Uterus (tissue), 4 donors: ENCODE data around the gene PSMD13. TPM values are rescaled to one million over a fixed set of nuclear protein-coding genes. Genes with fewer than 3 reads are reported as not detected.
A peak's percentile ranks its signal among the peaks of the same experiment; 100 is the strongest.

ENCODE experiments used
- DNase-seq, 2 donors: peaks; one replicate each; pipeline ENCODE4 v3.0.0-alpha.2; 2019 to 2020
- H3K27ac ChIP-seq, 2 donors: fragments of 200-600 bp; sonication (generic); 1 replicate in 1 of 2; 2 replicates in 1 of 2; pipeline ENCODE4 v1.5.1; 2016 to 2018
- H3K27me3 ChIP-seq, 2 donors: fragments of 200-600 bp; sonication (generic); one replicate each; pipeline ENCODE4 v1.5.1; 2018 to 2019; ENCODE audit warnings: control low read depth in 1 of 2
- H3K36me3 ChIP-seq, 2 donors: fragments of 200-600 bp; sonication (generic); one replicate each; pipeline ENCODE4 v1.5.1; 2019; ENCODE audit warnings: control low read depth in 1 of 2
- H3K4me1 ChIP-seq, 2 donors: fragments of 200-600 bp; sonication (generic); one replicate each; pipeline ENCODE4 v1.5.1; 2018 to 2019; ENCODE audit warnings: control low read depth in 1 of 2
- H3K4me3 ChIP-seq, 2 donors: fragments of 200-600 bp; sonication (generic); 1 replicate in 1 of 2; 2 replicates in 1 of 2; pipeline ENCODE4 v1.5.1; 2018 to 2019; ENCODE audit warnings: mild to moderate bottlenecking in 1 of 2
- H3K9me3 ChIP-seq, 2 donors: fragments of 200-600 bp; sonication (generic); one replicate each; pipeline ENCODE4 v1.5.1; 2019; ENCODE audit warnings: control low read depth in 1 of 2
- POLR2A ChIP-seq, 2 donors: fragments of 450-650 bp; IDR thresholded peaks; one replicate each; pipeline ENCODE4 v1.6.1; 2016; ENCODE audit warnings: antibody characterized with exemption in 2 of 2, mild to moderate bottlenecking in 1 of 2, moderate library complexity in 1 of 2
- intact Hi-C: fragments of 100-400 bp; cut with DNase I; formaldehyde crosslinking; loops from one replicate; pipeline ENCODE4 v1.15.1; 2023; ENCODE audit warnings: low total_unique reads
- total RNA-seq, 4 donors: library from RNA; depleted of rRNA in 3 of 4; stranded (reverse); fragments of >200 nt in 3 of 4; gene quantifications; one replicate each; pipeline versions ENCODE4 v1.1.0 to v1.2.4, GENCODE V29; 2014 to 2023
- TF ChIP-seq, protein P1 (sequence below), 4 experiments: fragments of 200-600 bp in 2 of 4; fragments of 450-650 bp in 2 of 4; sonication (generic) in 2 of 4; IDR thresholded peaks; one replicate each; pipeline ENCODE4 v1.5.1; 2016 to 2019; ENCODE audit warnings: antibody characterized with exemption in 4 of 4, mild to moderate bottlenecking in 2 of 4, moderate library complexity in 1 of 4
- donor health status: DM: yes; HTN: yes; CAD: no.

PSMD13 gene
- total RNA-seq, 4 donors from 2014 or later: 17.9 to 94.3 (median 78.2) TPM

DNA sequence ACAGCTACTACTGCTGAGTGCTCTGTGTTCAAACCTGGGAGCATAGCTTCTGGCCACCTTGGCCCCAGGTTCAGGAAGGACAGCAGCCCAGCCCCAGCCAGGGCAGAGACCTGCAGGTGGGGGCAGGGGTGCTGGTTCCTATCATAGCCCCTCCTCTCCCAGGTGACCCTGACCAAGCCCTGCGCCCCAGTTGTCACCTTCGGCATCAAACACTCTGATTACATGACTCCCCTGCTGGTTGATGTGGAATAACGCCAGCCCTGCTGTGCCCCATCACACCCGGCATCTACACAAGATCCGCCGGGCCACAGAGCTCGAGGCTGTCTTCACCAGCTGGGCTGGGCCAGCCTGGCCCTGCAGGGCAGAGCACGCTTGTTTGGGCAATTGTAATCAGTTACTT is 37.0 kb upstream of the PSMD13 start:
- Histone ChIP-seq H3K36me3 (no peaks in the 10 kb centered on the region), H3K4me1 (no peaks in the 10 kb centered on the region), H3K4me3 (no peak overlapping the region), H3K27ac (no peak overlapping the region), H3K27me3 (no peaks in the 10 kb centered on the region), H3K9me3 (no peaks in the 10 kb centered on the region)
- TF ChIP-seq, protein P1, sequence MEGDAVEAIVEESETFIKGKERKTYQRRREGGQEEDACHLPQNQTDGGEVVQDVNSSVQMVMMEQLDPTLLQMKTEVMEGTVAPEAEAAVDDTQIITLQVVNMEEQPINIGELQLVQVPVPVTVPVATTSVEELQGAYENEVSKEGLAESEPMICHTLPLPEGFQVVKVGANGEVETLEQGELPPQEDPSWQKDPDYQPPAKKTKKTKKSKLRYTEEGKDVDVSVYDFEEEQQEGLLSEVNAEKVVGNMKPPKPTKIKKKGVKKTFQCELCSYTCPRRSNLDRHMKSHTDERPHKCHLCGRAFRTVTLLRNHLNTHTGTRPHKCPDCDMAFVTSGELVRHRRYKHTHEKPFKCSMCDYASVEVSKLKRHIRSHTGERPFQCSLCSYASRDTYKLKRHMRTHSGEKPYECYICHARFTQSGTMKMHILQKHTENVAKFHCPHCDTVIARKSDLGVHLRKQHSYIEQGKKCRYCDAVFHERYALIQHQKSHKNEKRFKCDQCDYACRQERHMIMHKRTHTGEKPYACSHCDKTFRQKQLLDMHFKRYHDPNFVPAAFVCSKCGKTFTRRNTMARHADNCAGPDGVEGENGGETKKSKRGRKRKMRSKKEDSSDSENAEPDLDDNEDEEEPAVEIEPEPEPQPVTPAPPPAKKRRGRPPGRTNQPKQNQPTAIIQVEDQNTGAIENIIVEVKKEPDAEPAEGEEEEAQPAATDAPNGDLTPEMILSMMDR (IDR thresholded peaks at IDR 0.05): no peak
- no peak for TF ChIP-seq POLR2A (IDR thresholded peaks at IDR 0.05)
- intact Hi-C loops: loop anchor here (10.0 kb wide), 1 partner anchor 175 kb away; no protein-coding TSS in a partner anchor
- no peak for DNase-seq

DNA sequence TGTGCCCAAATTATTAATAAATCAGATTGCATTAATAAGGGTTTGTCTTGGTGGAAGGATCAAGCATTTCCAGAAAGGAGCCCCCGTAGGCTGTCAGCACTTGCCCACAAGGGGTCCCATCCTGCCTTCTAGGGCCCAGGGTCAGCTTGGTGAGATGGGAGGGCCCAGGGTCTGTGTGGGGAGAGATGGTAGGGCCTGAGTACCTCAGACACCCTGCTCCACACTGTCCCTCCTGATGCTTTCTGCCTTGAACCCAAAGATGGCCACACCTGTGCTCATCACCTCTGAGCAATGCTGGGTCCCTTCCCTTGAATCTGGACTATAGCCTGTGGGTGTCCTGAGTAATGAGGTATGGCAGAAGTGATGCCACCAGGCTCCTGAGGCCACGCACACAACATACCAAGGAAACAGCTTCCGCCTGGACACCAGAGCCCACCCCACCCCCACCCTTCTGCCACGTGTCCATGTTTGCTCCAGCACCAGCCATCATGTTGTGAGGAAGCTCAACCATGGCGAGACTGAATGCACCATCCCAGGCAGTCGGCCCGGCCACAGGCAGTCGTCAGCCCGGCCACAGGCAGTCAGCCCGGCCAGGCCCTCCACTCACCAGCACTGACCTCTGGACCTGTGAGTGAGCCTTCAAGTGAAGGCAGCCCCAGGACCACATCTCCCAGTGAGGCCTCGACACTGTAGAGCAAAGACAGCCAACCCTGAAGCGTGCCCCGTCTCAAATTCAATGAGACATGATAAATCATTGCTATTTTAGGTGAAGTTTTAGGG is 36.4 kb upstream of the PSMD13 start:
- no peak for DNase-seq
- Histone ChIP-seq H3K27ac (no peak overlapping the region), H3K4me3 (no peak overlapping the region), H3K4me1 (peaks cover 1% of the 10 kb centered on the region in 2 donors), H3K27me3 (no peaks in the 10 kb centered on the region), H3K36me3 (no peaks in the 10 kb centered on the region), H3K9me3 (no peaks in the 10 kb centered on the region)
- intact Hi-C loops: loop anchor here (10.0 kb wide), 1 partner anchor 174 kb away; no protein-coding TSS in a partner anchor
- TF ChIP-seq POLR2A (IDR thresholded peaks at IDR 0.05): no peak
- TF ChIP-seq, protein P1 (IDR thresholded peaks at IDR 0.05): no peak

DNA sequence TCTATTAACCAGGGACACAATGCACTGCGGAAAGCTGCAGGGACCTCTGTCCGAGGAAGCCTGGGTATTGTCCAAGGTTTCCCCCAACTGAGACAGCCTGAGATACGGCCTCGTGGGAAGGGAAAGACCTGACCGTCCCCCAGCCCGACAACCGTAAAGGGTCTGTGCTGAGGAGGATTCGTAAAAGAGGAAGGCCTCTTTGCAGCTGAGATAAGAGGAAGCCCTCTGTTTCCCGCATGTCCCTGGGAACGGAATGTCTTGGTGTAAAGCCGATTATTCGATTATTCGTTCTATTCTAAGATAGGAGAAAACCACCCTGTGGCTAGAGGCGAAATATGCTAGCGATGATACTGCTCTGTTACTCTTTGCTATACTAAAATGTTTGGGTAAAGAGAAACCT is 34.8 kb upstream of the PSMD13 start:
- no peaks in the 10 kb centered on the region for H3K9me3 ChIP-seq
- H3K27me3 ChIP-seq: no peaks in the 10 kb centered on the region
- H3K4me1 ChIP-seq: peaks cover 5 to 11% of the 10 kb centered on the region in 2 donors
- H3K4me3 ChIP-seq: no peak overlapping the region
- intact Hi-C loops: loop anchor here (10.0 kb wide), 1 partner anchor 173 kb away; no protein-coding TSS in a partner anchor
- DNase-seq: peak in 1 of 2 donors; percentile 8
- TF ChIP-seq POLR2A (IDR thresholded peaks at IDR 0.05): no peak
- TF ChIP-seq, protein P1 (IDR thresholded peaks at IDR 0.05): no peak
- H3K36me3 ChIP-seq: no peaks in the 10 kb centered on the region
- H3K27ac ChIP-seq: no peak overlapping the region

DNA sequence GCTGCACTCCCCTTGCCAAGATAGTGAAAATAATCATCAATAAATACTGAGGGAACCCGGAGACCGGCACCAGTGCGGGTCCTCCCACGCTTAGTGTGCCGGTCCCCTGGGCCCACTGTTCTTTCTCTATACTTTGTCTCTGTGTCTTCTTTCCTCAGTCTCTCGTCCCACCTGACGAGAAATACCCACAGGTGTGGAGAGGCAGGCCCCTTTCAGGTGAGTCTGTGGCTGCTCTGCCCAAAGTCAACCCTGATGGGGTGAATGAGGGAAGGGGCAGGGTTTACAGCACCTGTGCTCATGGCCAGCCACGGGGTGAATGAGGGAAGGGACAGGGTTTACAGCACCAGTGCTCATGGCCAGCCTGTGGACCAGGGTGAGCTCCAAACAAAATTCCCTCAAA is 34.3 kb upstream of the PSMD13 start:
- H3K27ac ChIP-seq: no peak overlapping the region
- no peaks in the 10 kb centered on the region for H3K27me3 ChIP-seq
- peak in 1 of 2 donors; percentile 9 for DNase-seq
- TF ChIP-seq, protein P1 (IDR thresholded peaks at IDR 0.05): no peak
- no peak for TF ChIP-seq POLR2A (IDR thresholded peaks at IDR 0.05)
- no peaks in the 10 kb centered on the region for H3K9me3 ChIP-seq
- H3K36me3 ChIP-seq: no peaks in the 10 kb centered on the region
- peaks cover 5 to 11% of the 10 kb centered on the region in 2 donors for H3K4me1 ChIP-seq
- no peak overlapping the region for H3K4me3 ChIP-seq
- intact Hi-C loops: loop anchor here (10.0 kb wide), 1 partner anchor 172 kb away; no protein-coding TSS in a partner anchor
